Hepatic stellate cell (primary cell): Measurements from ENCODE around the gene RUNX1.

Experiments used
- DNase-seq: peaks from one replicate; pipeline ENCODE4 v3.0.0; 2011; ENCODE audit warnings: low spot score

The RUNX1 gene

GRCh38 chr21:34923626-34924025, 125.5 kb downstream of the RUNX1 start:
- no peak for DNase-seq

GRCh38 chr21:34923202-34923601, 125.9 kb downstream of the RUNX1 start:
- DNase-seq = no peak

GRCh38 chr21:34922479-34922878, 126.6 kb downstream of the RUNX1 start:
- no peak for DNase-seq

- no peak for DNase-seq
Measured at GRCh38 chr21:34921151-34921550, 128.0 kb downstream of the RUNX1 start.

- no peak for DNase-seq
Measured at GRCh38 chr21:34919406-34919805, 129.7 kb downstream of the RUNX1 start.

- peak; percentile 7 for DNase-seq
Measured at GRCh38 chr21:34916446-34916845, 132.7 kb downstream of the RUNX1 start.

- peak; percentile 13 for DNase-seq
Measured at GRCh38 chr21:34915364-34915841, 133.7 kb downstream of the RUNX1 start.

- DNase-seq = no peak
Measured at GRCh38 chr21:34914239-34914638, 134.9 kb downstream of the RUNX1 start.

- DNase-seq = no peak
Measured at GRCh38 chr21:34913811-34914210, 135.3 kb downstream of the RUNX1 start.

- no peak for DNase-seq
Measured at GRCh38 chr21:34912022-34912945, 136.8 kb downstream of the RUNX1 start.

GRCh38 chr21:34911360-34911759, 137.7 kb downstream of the RUNX1 start:
- DNase-seq = no peak

- no peak for DNase-seq
Measured at GRCh38 chr21:34910396-34910795, 138.7 kb downstream of the RUNX1 start.

- DNase-seq = no peak
Measured at GRCh38 chr21:34909492-34910292, 139.4 kb downstream of the RUNX1 start.

GRCh38 chr21:34908419-34909055, 140.6 kb downstream of the RUNX1 start:
- no peak for DNase-seq

GRCh38 chr21:34907461-34908418, 141.4 kb downstream of the RUNX1 start:
- no peak for DNase-seq

- DNase-seq = no peak
Measured at GRCh38 chr21:34906401-34906800, 142.7 kb downstream of the RUNX1 start.

GRCh38 chr21:34905218-34905537, 143.9 kb downstream of the RUNX1 start:
- no peak for DNase-seq

GRCh38 chr21:34904526-34905217, 144.4 kb downstream of the RUNX1 start:
- no peak for DNase-seq

- no peak for DNase-seq
Measured at GRCh38 chr21:34900376-34900775, 148.7 kb downstream of the RUNX1 start.

GRCh38 chr21:34899760-34900159, 149.3 kb downstream of the RUNX1 start:
- no peak for DNase-seq

- DNase-seq = no peak
Measured at GRCh38 chr21:34899302-34899701, 149.8 kb downstream of the RUNX1 start.
